Hematopoietic multipotent progenitor cell treated with erythropoietin and hydrocortisone succinate and interleukin-3 and kit ligand, for 6 days (in vitro differentiated cells): Measurements from ENCODE around the gene FTCD.
A peak's percentile ranks its signal among the peaks of the same experiment; 100 is the strongest.

Experiments used
- DNase-seq: peaks from one replicate; pipeline ENCODE4 v3.0.0-alpha.2; 2015

Gene FTCD

GRCh38 chr21:46104104-46104503 is 51.3 kb downstream of the FTCD start:
- DNase-seq = no peak

GRCh38 chr21:46100906-46101305 is 54.5 kb downstream of the FTCD start:
- no peak for DNase-seq

- DNase-seq = no peak
Measured at GRCh38 chr21:46100426-46100825, 55.0 kb downstream of the FTCD start.

- DNase-seq = no peak
Measured at GRCh38 chr21:46100020-46100419, 55.4 kb downstream of the FTCD start.

- DNase-seq = no peak
Measured at GRCh38 chr21:46099476-46099875, 55.9 kb downstream of the FTCD start.

- no peak for DNase-seq
Measured at GRCh38 chr21:46098303-46099141, 56.9 kb downstream of the FTCD start.

- peak; percentile 57 for DNase-seq
Measured at GRCh38 chr21:46097336-46098293, 57.8 kb downstream of the FTCD start, which contains the start of gene COL6A2. TSS of gene COL6A2 (plus strand) at chr21:46098112.

GRCh38 chr21:46096596-46097335 is 58.6 kb downstream of the FTCD start:
- no peak for DNase-seq

GRCh38 chr21:46095814-46096595 is 59.4 kb downstream of the FTCD start:
- no peak for DNase-seq

- DNase-seq = no peak
Measured at GRCh38 chr21:46095083-46095719, 60.2 kb downstream of the FTCD start.

GRCh38 chr21:46094401-46095082 is 60.8 kb downstream of the FTCD start:
- DNase-seq = no peak

- DNase-seq = no peak
Measured at GRCh38 chr21:46093668-46094400, 61.5 kb downstream of the FTCD start.

GRCh38 chr21:46092811-46093667 is 62.3 kb downstream of the FTCD start:
- no peak for DNase-seq

- no peak for DNase-seq
Measured at GRCh38 chr21:46092026-46092764, 63.2 kb downstream of the FTCD start.

GRCh38 chr21:46091631-46092025 is 63.8 kb downstream of the FTCD start:
- DNase-seq = no peak

- DNase-seq = no peak
Measured at GRCh38 chr21:46091118-46091517, 64.3 kb downstream of the FTCD start.

- DNase-seq = no peak
Measured at GRCh38 chr21:46089285-46089684, 66.1 kb downstream of the FTCD start.

- DNase-seq = no peak
Measured at GRCh38 chr21:46088189-46088588, 67.2 kb downstream of the FTCD start.

- no peak for DNase-seq
Measured at GRCh38 chr21:46087641-46088040, 67.7 kb downstream of the FTCD start.
